K562 (cell line): Measurements from ENCODE around the gene OR2F1.

Experiments
- EZH2 ChIP-seq: IDR thresholded peaks from 2 replicates; pipeline ENCODE4 v1.6.1; 2012; ENCODE audit warnings: low read depth, mild to moderate bottlenecking, inconsistent platforms, low read length, borderline replicate concordance
- NEUROD1 ChIP-seq: fragments of 150-350 bp; IDR thresholded peaks from 2 replicates; pipeline ENCODE4 v1.6.1; 2014; ENCODE audit warnings: borderline replicate concordance, low read length, low read depth; ENCODE audit not compliant: partially characterized antibody
- OTX1 ChIP-seq: fragments of 450-650 bp; formaldehyde crosslinking; IDR thresholded peaks from 2 replicates; pipeline ENCODE4 v1.4.0; 2022; ENCODE audit warnings: mild to moderate bottlenecking
- PHF8 ChIP-seq: fragments of 200-600 bp; sonication (generic); IDR thresholded peaks from 2 replicates; pipeline ENCODE4 v1.6.1; 2012; ENCODE audit warnings: mixed run types, mild to moderate bottlenecking, inconsistent platforms, low read length, moderate library complexity, borderline replicate concordance
- PML ChIP-seq: IDR thresholded peaks from 2 replicates; pipeline ENCODE4 v1.6.1; 2012; ENCODE audit warnings: low read length, inconsistent platforms
- POLR2A ChIP-seq: fragments of 450-650 bp; conservative IDR thresholded peaks from 2 replicates; pipeline ENCODE4 v1.6.1; 2016
- POU5F1 ChIP-seq: fragments of 150-350 bp; IDR thresholded peaks from 2 replicates; pipeline ENCODE4 v1.6.1; 2014; ENCODE audit warnings: borderline replicate concordance, low read length, low read depth, mild to moderate bottlenecking; ENCODE audit not compliant: partially characterized antibody
- RAD21 ChIP-seq, 2 experiments: fragments of 250-450 bp in 1 of 2; fragments of 450-650 bp in 1 of 2; sonication (Bioruptor Pico) in 1 of 2; formaldehyde crosslinking in 1 of 2; IDR thresholded peaks in 1 of 2; conservative IDR thresholded peaks in 1 of 2; 2 replicates each; pipeline versions ENCODE4 v1.4.0 to v1.8.0; 2020 to 2022; ENCODE audit warnings: mild to moderate bottlenecking in 2 of 2, moderate library complexity in 1 of 2
- SMAD1 ChIP-seq: fragments of 150-350 bp; IDR thresholded peaks from 2 replicates; pipeline ENCODE4 v1.6.1; 2014; ENCODE audit warnings: low read length, low read depth; ENCODE audit not compliant: partially characterized antibody
- SREBF2 ChIP-seq: sonication (generic); formaldehyde crosslinking; IDR thresholded peaks from 2 replicates; pipeline ENCODE4 v1.4.0; 2020; ENCODE audit warnings: mild to moderate bottlenecking, missing genetic modification reagents
- TBL1XR1 ChIP-seq, 2 experiments: IDR thresholded peaks; 2 replicates each; pipeline ENCODE4 v1.6.1; 2012; ENCODE audit warnings: improper control_type of control experiment in 2 of 2, low read length in 2 of 2, mild to moderate bottlenecking in 1 of 2
- TFAM ChIP-seq: fragments of 250-450 bp; sonication (Bioruptor Pico); conservative IDR thresholded peaks from 2 replicates; pipeline ENCODE4 v1.5.0; 2021; ENCODE audit warnings: mild to moderate bottlenecking, moderate library complexity
- TRIM25 ChIP-seq: fragments of 450-650 bp; IDR thresholded peaks from 2 replicates; pipeline ENCODE4 v1.7.0; 2016; ENCODE audit warnings: borderline replicate concordance

GRCh38 chr7:143947111-143947510 is 7.5 kb upstream of the OR2F1 start:
- no peak for TF ChIP-seq TBL1XR1 (IDR thresholded peaks at IDR 0.05; ENCODE audit: low read length in 2 of 2)
- TF ChIP-seq SREBF2 = no peak
- TF ChIP-seq RAD21 (CRISPR knock-in tag; conservative IDR thresholded peaks at IDR 0.05 in 1 of 2, IDR thresholded peaks at IDR 0.05 in 1 of 2) = no peak
- no peak for TF ChIP-seq POU5F1
- TF ChIP-seq POLR2A = no peak
- no peak for TF ChIP-seq TRIM25
- TF ChIP-seq OTX1 = no peak
- TF ChIP-seq TFAM (CRISPR knock-in tag) = no peak
- no peak for TF ChIP-seq EZH2
- no peak for TF ChIP-seq PML
- TF ChIP-seq NEUROD1 = no peak
- no peak for TF ChIP-seq SMAD1
- no peak for TF ChIP-seq PHF8
